PC-3 (cell line): ENCODE results near the gene SMPX.

Experiments
- CTCF ChIP-seq: fragments of 300-600 bp; sonication (generic); conservative IDR thresholded peaks from 2 replicates; pipeline ENCODE4 v1.5.1; 2017; ENCODE audit warnings: antibody characterized with exemption, low read depth, mild to moderate bottlenecking, low read length
- EZH2 ChIP-seq: fragments of 300-600 bp; sonication (generic); IDR thresholded peaks from one replicate; pipeline ENCODE4 v1.6.1; 2017; ENCODE audit warnings: antibody characterized with exemption, mild to moderate bottlenecking, low read length; ENCODE audit not compliant: unreplicated experiment

- no peak for TF ChIP-seq CTCF
- TF ChIP-seq EZH2 = no peak
These were observed 66.4 kb downstream of the SMPX start for GRCh38 chrX:21691512-21692018.
